Stomach (tissue), 9 donors: ENCODE results near the gene MBP. TPM values are rescaled to one million over a fixed set of nuclear protein-coding genes. Genes with fewer than 3 reads are reported as not detected.

ENCODE experiments used
- DNase-seq, 2 donors: peaks; one replicate each; pipeline versions ENCODE4 v3.0.0 to v3.0.0-alpha.2; 2013 to 2019
- H3K27ac ChIP-seq, 5 donors: fragments of 200-600 bp in 4 of 5; sonication (generic) in 4 of 5; one replicate each; pipeline ENCODE4 v1.5.1; 2013 to 2019; ENCODE audit warnings: mild to moderate bottlenecking in 1 of 5, moderate library complexity in 1 of 5
- H3K27me3 ChIP-seq, 3 donors: fragments of 200-600 bp; sonication (generic); one replicate each; pipeline ENCODE4 v1.5.1; 2017 to 2019; ENCODE audit warnings: mixed run types in 1 of 3
- H3K36me3 ChIP-seq, 4 donors: fragments of 200-600 bp; sonication (generic); 1 replicate in 3 of 4; 2 replicates in 1 of 4; pipeline ENCODE4 v1.5.1; 2016 to 2019
- H3K4me1 ChIP-seq, 4 donors: fragments of 200-600 bp; sonication (generic); one replicate each; pipeline ENCODE4 v1.5.1; 2016 to 2019
- H3K4me3 ChIP-seq, 4 donors: fragments of 200-600 bp; sonication (generic) in 3 of 4; one replicate each; pipeline ENCODE4 v1.5.1; 2016 to 2019; ENCODE audit warnings: mild to moderate bottlenecking in 1 of 4
- H3K9me3 ChIP-seq, 4 donors: fragments of 200-600 bp; sonication (generic); one replicate each; pipeline ENCODE4 v1.5.1; 2016 to 2019
- EP300 ChIP-seq: sonication (generic); formaldehyde crosslinking; IDR thresholded peaks from one replicate; pipeline ENCODE4 v1.6.1; 2017; ENCODE audit warnings: antibody characterized with exemption
- POLR2A ChIP-seq, 4 donors: fragments of 450-650 bp; IDR thresholded peaks; one replicate each; pipeline ENCODE4 v1.6.1; 2016; ENCODE audit warnings: antibody characterized with exemption in 4 of 4, control low read depth in 2 of 4, mild to moderate bottlenecking in 1 of 4, moderate library complexity in 1 of 4
- POLR2AphosphoS5 ChIP-seq, 3 donors: sonication (generic); formaldehyde crosslinking; IDR thresholded peaks; one replicate each; pipeline ENCODE4 v1.6.1; 2016; ENCODE audit warnings: antibody characterized with exemption in 3 of 3
- WGBS, 5 donors: extraction: QIAGEN DNeasy Blood & Tissue Kit in 3 of 5; methylation state at CpG; one replicate each; pipeline versions ENCODE4 v1.1.5 to v1.1.7; 2013 to 2018; 5-methylcytosine and 5-hydroxymethylcytosine counted together
- intact Hi-C: fragments of 100-400 bp; cut with DNase I; formaldehyde crosslinking; loops from one replicate; pipeline ENCODE4 v1.15.1; 2023; ENCODE audit warnings: low total_unique reads
- polyA plus RNA-seq, 3 donors: library from polyadenylated mRNA; stranded (reverse); fragments of 200-250 nt; gene quantifications; one replicate each; pipeline ENCODE4 v1.2.3, GENCODE V29; 2013
- total RNA-seq, 5 donors: library from RNA; depleted of rRNA; stranded (reverse); fragments of >200 nt; gene quantifications; one replicate each; pipeline versions ENCODE4 v1.1.0 to v1.2.3, GENCODE V29; 2014 to 2016
- TF ChIP-seq, protein P1 (sequence below), 7 experiments: fragments of 450-650 bp in 4 of 7; fragments of 200-600 bp in 3 of 7; sonication (generic) in 3 of 7; IDR thresholded peaks; one replicate each; pipeline ENCODE4 v1.5.1; 2016 to 2019; ENCODE audit warnings: antibody characterized with exemption in 7 of 7, control low read depth in 2 of 7, mild to moderate bottlenecking in 1 of 7
- donor health status: healthy with polysubstance abuse.
- donor health status: Bipolar disorder and iron deficiency.
- donor health status: healthy.

MBP gene
- total and polyA plus RNA-seq, 8 donors: 7.9 to 407 (median 33.3) TPM

DNA sequence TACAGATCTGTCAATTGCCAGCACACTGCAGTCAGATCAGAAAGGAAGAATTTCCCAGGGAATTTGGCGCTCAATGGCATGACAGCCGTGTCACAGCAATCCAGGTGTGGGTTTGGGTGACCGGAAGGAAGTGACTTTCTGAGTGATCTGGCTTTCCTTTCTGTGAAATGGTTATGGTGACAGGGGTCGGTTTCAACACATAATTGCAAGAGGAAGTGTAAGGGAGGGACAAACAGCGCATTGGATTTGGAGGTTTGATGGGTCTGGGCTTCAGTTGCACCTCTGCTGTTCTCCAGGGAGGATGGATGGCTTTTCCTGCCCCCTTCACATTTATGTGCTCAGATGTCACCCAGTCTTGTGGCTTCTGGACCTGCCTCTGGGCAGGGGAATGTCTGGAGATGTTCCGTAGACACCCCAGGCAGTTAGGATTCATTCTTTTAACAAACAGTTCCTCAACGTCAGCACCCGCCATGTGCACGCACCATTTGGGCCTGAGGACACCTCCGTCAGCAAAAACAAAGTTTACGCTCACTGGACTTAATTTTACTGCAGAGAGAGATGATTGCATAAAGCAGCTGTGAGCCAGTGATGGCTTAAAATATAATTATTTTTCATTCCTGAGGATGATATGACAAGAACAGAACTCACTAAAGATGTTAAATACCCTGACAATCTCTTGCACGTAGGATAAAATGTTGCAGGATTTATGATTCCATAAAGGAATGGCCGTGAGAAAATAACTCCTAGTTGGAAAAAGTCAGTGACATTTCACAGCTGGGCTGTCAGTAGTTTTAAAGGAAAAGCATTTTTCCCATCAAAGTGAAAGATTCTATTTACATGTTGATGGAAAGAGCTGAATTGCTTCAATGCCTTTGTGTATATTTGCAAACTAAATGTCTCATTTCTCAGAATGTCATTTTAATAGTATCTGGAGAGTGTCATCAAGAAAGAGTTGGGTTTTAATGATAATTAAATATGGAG, 36.9 kb downstream of the MBP start:
- intact Hi-C loops: no loop called here
- peaks cover 26 to 83% (median 44%) of the 10 kb centered on the region in 4 donors for H3K4me1 ChIP-seq
- H3K27me3 ChIP-seq: no peaks in the 10 kb centered on the region
- peaks cover 0 to 19% (median 7%) of the 10 kb centered on the region in 4 donors for H3K36me3 ChIP-seq
- no peak overlapping the region for H3K4me3 ChIP-seq
- H3K27ac ChIP-seq: peak overlapping the region in 4 of 5 donors; percentile 34 to 91 (median 76)
- DNase-seq: peak in 1 of 2 donors; percentile 78
- WGBS, 5 donors: 71 to 80% (median 75%) methylated on average over 13 of the region's 13 CpGs
- no peak for TF ChIP-seq POLR2A (IDR thresholded peaks at IDR 0.05)
- peak in 1 of 3 donors; percentile 60 for TF ChIP-seq POLR2AphosphoS5 (IDR thresholded peaks at IDR 0.05)
- TF ChIP-seq, protein P1, sequence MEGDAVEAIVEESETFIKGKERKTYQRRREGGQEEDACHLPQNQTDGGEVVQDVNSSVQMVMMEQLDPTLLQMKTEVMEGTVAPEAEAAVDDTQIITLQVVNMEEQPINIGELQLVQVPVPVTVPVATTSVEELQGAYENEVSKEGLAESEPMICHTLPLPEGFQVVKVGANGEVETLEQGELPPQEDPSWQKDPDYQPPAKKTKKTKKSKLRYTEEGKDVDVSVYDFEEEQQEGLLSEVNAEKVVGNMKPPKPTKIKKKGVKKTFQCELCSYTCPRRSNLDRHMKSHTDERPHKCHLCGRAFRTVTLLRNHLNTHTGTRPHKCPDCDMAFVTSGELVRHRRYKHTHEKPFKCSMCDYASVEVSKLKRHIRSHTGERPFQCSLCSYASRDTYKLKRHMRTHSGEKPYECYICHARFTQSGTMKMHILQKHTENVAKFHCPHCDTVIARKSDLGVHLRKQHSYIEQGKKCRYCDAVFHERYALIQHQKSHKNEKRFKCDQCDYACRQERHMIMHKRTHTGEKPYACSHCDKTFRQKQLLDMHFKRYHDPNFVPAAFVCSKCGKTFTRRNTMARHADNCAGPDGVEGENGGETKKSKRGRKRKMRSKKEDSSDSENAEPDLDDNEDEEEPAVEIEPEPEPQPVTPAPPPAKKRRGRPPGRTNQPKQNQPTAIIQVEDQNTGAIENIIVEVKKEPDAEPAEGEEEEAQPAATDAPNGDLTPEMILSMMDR (IDR thresholded peaks at IDR 0.05): no peak
- TF ChIP-seq EP300: peak; percentile 53
- no peaks in the 10 kb centered on the region for H3K9me3 ChIP-seq

DNA sequence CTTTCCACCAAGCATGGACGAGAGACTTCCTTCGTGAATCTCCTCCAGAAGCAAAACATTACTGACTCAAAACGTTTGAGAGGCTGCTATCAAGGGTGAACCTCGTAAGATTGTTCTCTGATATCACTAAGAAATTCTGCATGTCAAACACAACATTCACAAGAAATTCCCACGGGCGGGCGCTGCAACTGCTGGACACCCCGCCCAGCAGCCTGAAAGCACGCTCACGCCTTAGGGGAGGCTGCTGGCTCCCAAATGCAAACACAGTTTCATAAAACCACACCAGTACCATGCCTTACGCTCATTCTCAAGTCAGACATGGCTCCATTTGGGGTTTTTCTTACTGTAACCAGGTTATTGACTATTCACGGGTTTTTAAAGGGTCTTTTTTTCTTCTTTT, 39.0 kb downstream of the MBP start:
- Histone ChIP-seq H3K9me3 (no peaks in the 10 kb centered on the region), H3K4me1 (peaks cover 17 to 81% (median 34%) of the 10 kb centered on the region in 4 donors), H3K27me3 (no peaks in the 10 kb centered on the region), H3K27ac (peak overlapping the region in 1 of 5 donors; percentile 19), H3K36me3 (peaks cover 0 to 22% (median 7%) of the 10 kb centered on the region in 4 donors), H3K4me3 (no peak overlapping the region)
- WGBS, 5 donors: 59 to 75% (median 61%) methylated on average over 12 of the region's 12 CpGs
- DNase-seq: peak in 1 of 2 donors; percentile 70
- intact Hi-C loops: no loop called here
- TF ChIP-seq POLR2AphosphoS5 (IDR thresholded peaks at IDR 0.05) (no peak), POLR2A (IDR thresholded peaks at IDR 0.05) (no peak), EP300 (no peak)
- TF ChIP-seq, protein P1 (IDR thresholded peaks at IDR 0.05): no peak

DNA sequence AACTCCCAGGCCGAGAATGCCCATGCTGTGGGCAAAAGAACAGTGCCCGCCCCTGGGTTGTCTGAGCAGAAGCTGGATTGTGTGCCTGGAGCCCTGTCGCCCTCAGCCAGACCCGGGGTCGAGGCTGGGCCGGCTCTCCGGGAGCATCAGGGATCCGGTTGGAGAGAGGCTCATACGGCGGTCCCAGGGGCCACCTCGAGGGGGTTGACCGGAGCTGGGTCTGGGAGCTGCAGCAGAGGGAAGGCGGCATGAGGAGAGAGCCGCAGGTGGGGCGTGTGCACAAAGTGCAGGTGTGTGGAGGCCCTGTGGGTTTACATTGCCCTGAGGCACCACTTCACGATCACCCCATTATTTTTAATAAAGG, 39.5 kb downstream of the MBP start:
- Histone ChIP-seq H3K36me3 (peaks cover 0 to 22% (median 7%) of the 10 kb centered on the region in 4 donors), H3K27me3 (no peaks in the 10 kb centered on the region), H3K4me1 (peaks cover 12 to 81% (median 30%) of the 10 kb centered on the region in 4 donors), H3K9me3 (no peaks in the 10 kb centered on the region), H3K4me3 (no peak overlapping the region), H3K27ac (peak overlapping the region in 1 of 5 donors; percentile 19)
- intact Hi-C loops: no loop called here
- WGBS, 5 donors: 73 to 94% (median 87%) methylated on average over 7 to 16 of the region's 16 CpGs
- DNase-seq: no peak
- TF ChIP-seq, protein P1 (IDR thresholded peaks at IDR 0.05): no peak
- TF ChIP-seq EP300 (no peak), POLR2AphosphoS5 (IDR thresholded peaks at IDR 0.05) (no peak), POLR2A (IDR thresholded peaks at IDR 0.05) (no peak)

DNA sequence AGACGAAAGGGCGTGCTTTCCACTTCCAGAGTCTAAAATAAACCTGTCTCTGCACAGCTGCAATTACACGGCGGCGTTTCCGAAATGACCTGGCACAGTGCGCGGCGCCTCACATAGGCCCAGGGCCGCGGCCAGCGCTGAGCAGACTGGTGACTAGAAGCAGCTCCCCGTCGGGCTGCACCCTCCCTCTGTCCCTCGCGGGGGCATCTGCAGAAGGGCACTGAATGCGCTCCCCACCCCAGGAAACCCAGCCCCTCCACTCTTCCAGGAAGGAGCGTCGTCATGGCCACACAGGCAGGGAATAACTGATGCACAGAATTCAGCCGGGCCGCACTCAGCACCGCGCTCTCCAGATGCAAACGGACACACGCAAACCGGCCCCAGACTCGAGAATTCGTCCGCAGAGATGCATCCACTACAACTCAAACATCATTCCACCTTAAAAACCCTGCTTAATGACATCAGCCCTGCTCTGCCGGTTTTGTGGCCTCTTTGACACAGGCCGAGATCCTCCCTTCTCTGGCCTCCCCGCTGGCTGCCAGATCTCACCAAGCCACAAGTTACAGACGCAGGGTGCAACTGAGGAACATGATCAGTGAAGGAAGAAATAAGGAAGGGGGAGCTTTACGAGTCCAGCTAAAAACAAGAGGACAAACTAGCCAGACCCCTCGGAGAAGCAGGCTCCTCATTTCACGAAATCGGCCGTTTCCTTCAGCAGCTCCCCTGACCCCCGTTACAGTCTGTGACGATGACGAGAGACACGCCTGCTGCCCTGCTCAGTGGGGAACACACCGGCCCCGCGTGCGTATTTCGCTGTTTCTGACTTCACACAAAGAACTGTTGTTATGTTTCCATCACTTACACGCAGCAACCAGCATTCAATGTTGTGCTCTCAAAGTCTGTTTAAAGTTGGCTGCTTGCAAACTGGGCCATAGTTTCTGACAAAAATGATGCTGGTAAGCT, 40.2 kb downstream of the MBP start:
- peak overlapping the region in 1 of 5 donors; percentile 19 for H3K27ac ChIP-seq
- no peak for TF ChIP-seq EP300
- TF ChIP-seq, protein P1 (IDR thresholded peaks at IDR 0.05): no peak
- no peak for TF ChIP-seq POLR2AphosphoS5 (IDR thresholded peaks at IDR 0.05)
- TF ChIP-seq POLR2A (IDR thresholded peaks at IDR 0.05): no peak
- WGBS, 5 donors: 89 to 95% (median 92%) methylated on average over 48 of the region's 48 CpGs
- DNase-seq: no peak
- H3K4me1 ChIP-seq: peaks cover 13 to 81% (median 33%) of the 10 kb centered on the region in 4 donors
- peaks cover 0 to 25% (median 6%) of the 10 kb centered on the region in 4 donors for H3K36me3 ChIP-seq
- no peak overlapping the region for H3K4me3 ChIP-seq
- no peaks in the 10 kb centered on the region for H3K27me3 ChIP-seq
- H3K9me3 ChIP-seq: no peaks in the 10 kb centered on the region
- intact Hi-C loops: no loop called here
